Measurements from ENCODE around the gene ACTN1.

Gene ACTN1

GRCh38 chr14:68864361-68864750, 114.7 kb downstream of the ACTN1 start:
- TF ChIP-seq YY1 (IDR thresholded peaks at IDR 0.05; ENCODE audit: insufficient read depth, insufficient read length) (no peak), SUZ12 (IDR thresholded peaks at IDR 0.05; ENCODE audit: extremely low read depth, insufficient read depth, insufficient read length) (no peak), ZNF274 (IDR thresholded peaks at IDR 0.05; ENCODE audit: low read depth, low read length) (no peak)

GRCh38 chr14:68863610-68864360, 115.3 kb downstream of the ACTN1 start:
- no peak overlapping the region for H3K9ac ChIP-seq (ENCODE audit: insufficient read length, low read depth)
- H3K9me3 ChIP-seq (ENCODE audit: insufficient read depth, low read length), result peaks cover 13% of the 10 kb centered on the region; the same call in 1 of the 2 replicates
- TF ChIP-seq YY1 (IDR thresholded peaks at IDR 0.05; ENCODE audit: insufficient read depth, insufficient read length), result no peak
- TF ChIP-seq SUZ12 (IDR thresholded peaks at IDR 0.05; ENCODE audit: extremely low read depth, insufficient read depth, insufficient read length), result no peak
- TF ChIP-seq ZNF274 (IDR thresholded peaks at IDR 0.05; ENCODE audit: low read depth, low read length), result no peak

More at GRCh38 chr14:68864361-68864750, 114.7 kb downstream of the ACTN1 start:
- H3K36me3 ChIP-seq (ENCODE audit: insufficient read depth, insufficient read length, low read length), result no peaks in the 10 kb centered on the region
- H3K9ac ChIP-seq (ENCODE audit: insufficient read length, low read depth), result no peak overlapping the region
- H3K27me3 ChIP-seq (ENCODE audit: insufficient read depth, insufficient read length), result no peaks in the 10 kb centered on the region
- peaks cover 13% of the 10 kb centered on the region; the same call in 1 of the 2 replicates for H3K9me3 ChIP-seq (ENCODE audit: insufficient read depth, low read length)
- H3K4me1 ChIP-seq (ENCODE audit: insufficient read depth, insufficient read length), result no peaks in the 10 kb centered on the region
- no peak for DNase-seq (ENCODE audit: low read depth, low spot score)
- no peak overlapping the region for H3K4me3 ChIP-seq (ENCODE audit: insufficient read length, low read depth)

GRCh38 chr14:68862954-68863594, 116.0 kb downstream of the ACTN1 start:
- no peaks in the 10 kb centered on the region for H3K27me3 ChIP-seq (ENCODE audit: insufficient read depth, insufficient read length)
- no peak overlapping the region for H3K9ac ChIP-seq (ENCODE audit: insufficient read length, low read depth)
- H3K36me3 ChIP-seq (ENCODE audit: insufficient read depth, insufficient read length, low read length), result no peaks in the 10 kb centered on the region
- no peaks in the 10 kb centered on the region for H3K4me1 ChIP-seq (ENCODE audit: insufficient read depth, insufficient read length)
- peaks cover 13% of the 10 kb centered on the region; the same call in 1 of the 2 replicates for H3K9me3 ChIP-seq (ENCODE audit: insufficient read depth, low read length)
- peak; percentile 74 for DNase-seq (ENCODE audit: low read depth, low spot score)
- TF ChIP-seq ZNF274 (IDR thresholded peaks at IDR 0.05; ENCODE audit: low read depth, low read length) (no peak), SUZ12 (IDR thresholded peaks at IDR 0.05; ENCODE audit: extremely low read depth, insufficient read depth, insufficient read length) (no peak), YY1 (IDR thresholded peaks at IDR 0.05; ENCODE audit: insufficient read depth, insufficient read length) (no peak)
- no peak overlapping the region for H3K4me3 ChIP-seq (ENCODE audit: insufficient read length, low read depth)

More at GRCh38 chr14:68863610-68864360, 115.3 kb downstream of the ACTN1 start:
- DNase-seq (ENCODE audit: low read depth, low spot score), result no peak
- Histone ChIP-seq H3K36me3 (ENCODE audit: insufficient read depth, insufficient read length, low read length) (no peaks in the 10 kb centered on the region), H3K4me1 (ENCODE audit: insufficient read depth, insufficient read length) (no peaks in the 10 kb centered on the region), H3K4me3 (ENCODE audit: insufficient read length, low read depth) (no peak overlapping the region), H3K27me3 (ENCODE audit: insufficient read depth, insufficient read length) (no peaks in the 10 kb centered on the region)

GRCh38 chr14:68860771-68861170, 118.3 kb downstream of the ACTN1 start:
- peaks cover 10% of the 10 kb centered on the region; the same call in 1 of the 2 replicates for H3K9me3 ChIP-seq (ENCODE audit: insufficient read depth, low read length)
- H3K36me3 ChIP-seq (ENCODE audit: insufficient read depth, insufficient read length, low read length), result no peaks in the 10 kb centered on the region
- no peaks in the 10 kb centered on the region for H3K27me3 ChIP-seq (ENCODE audit: insufficient read depth, insufficient read length)
- H3K4me1 ChIP-seq (ENCODE audit: insufficient read depth, insufficient read length), result no peaks in the 10 kb centered on the region
- H3K4me3 ChIP-seq (ENCODE audit: insufficient read length, low read depth), result no peak overlapping the region
- no peak overlapping the region for H3K9ac ChIP-seq (ENCODE audit: insufficient read length, low read depth)
- TF ChIP-seq ZNF274 (IDR thresholded peaks at IDR 0.05; ENCODE audit: low read depth, low read length) (no peak), SUZ12 (IDR thresholded peaks at IDR 0.05; ENCODE audit: extremely low read depth, insufficient read depth, insufficient read length) (no peak), YY1 (IDR thresholded peaks at IDR 0.05; ENCODE audit: insufficient read depth, insufficient read length) (no peak)
- no peak for DNase-seq (ENCODE audit: low read depth, low spot score)

GRCh38 chr14:68857516-68858070, 121.5 kb downstream of the ACTN1 start:
- no peak for DNase-seq (ENCODE audit: low read depth, low spot score)
- TF ChIP-seq YY1 (IDR thresholded peaks at IDR 0.05; ENCODE audit: insufficient read depth, insufficient read length) (no peak), SUZ12 (IDR thresholded peaks at IDR 0.05; ENCODE audit: extremely low read depth, insufficient read depth, insufficient read length) (no peak), ZNF274 (IDR thresholded peaks at IDR 0.05; ENCODE audit: low read depth, low read length) (no peak)
- H3K9ac ChIP-seq (ENCODE audit: insufficient read length, low read depth), result no peak overlapping the region
- no peak overlapping the region for H3K4me3 ChIP-seq (ENCODE audit: insufficient read length, low read depth)
- no peaks in the 10 kb centered on the region for H3K27me3 ChIP-seq (ENCODE audit: insufficient read depth, insufficient read length)
- H3K36me3 ChIP-seq (ENCODE audit: insufficient read depth, insufficient read length, low read length), result no peaks in the 10 kb centered on the region
- H3K9me3 ChIP-seq (ENCODE audit: insufficient read depth, low read length), result no peaks in the 10 kb centered on the region; the same call in 1 of the 2 replicates
- no peaks in the 10 kb centered on the region for H3K4me1 ChIP-seq (ENCODE audit: insufficient read depth, insufficient read length)

- Histone ChIP-seq H3K27me3 (ENCODE audit: insufficient read depth, insufficient read length) (no peaks in the 10 kb centered on the region), H3K4me3 (ENCODE audit: insufficient read length, low read depth) (no peak overlapping the region), H3K9me3 (ENCODE audit: insufficient read depth, low read length) (no peaks in the 10 kb centered on the region; the same call in 1 of the 2 replicates), H3K36me3 (ENCODE audit: insufficient read depth, insufficient read length, low read length) (no peaks in the 10 kb centered on the region), H3K4me1 (ENCODE audit: insufficient read depth, insufficient read length) (no peaks in the 10 kb centered on the region), H3K9ac (ENCODE audit: insufficient read length, low read depth) (no peak overlapping the region)
- no peak for TF ChIP-seq SUZ12 (IDR thresholded peaks at IDR 0.05; ENCODE audit: extremely low read depth, insufficient read depth, insufficient read length)
- TF ChIP-seq ZNF274 (IDR thresholded peaks at IDR 0.05; ENCODE audit: low read depth, low read length), result no peak
- no peak for DNase-seq (ENCODE audit: low read depth, low spot score)
Observed at GRCh38 chr14:68856572-68856971, 122.5 kb downstream of the ACTN1 start.

- no peak overlapping the region for H3K4me3 ChIP-seq (ENCODE audit: insufficient read length, low read depth)
- H3K27me3 ChIP-seq (ENCODE audit: insufficient read depth, insufficient read length), result no peaks in the 10 kb centered on the region
- H3K9ac ChIP-seq (ENCODE audit: insufficient read length, low read depth), result no peak overlapping the region
- H3K4me1 ChIP-seq (ENCODE audit: insufficient read depth, insufficient read length), result no peaks in the 10 kb centered on the region
- no peak for TF ChIP-seq ZNF274 (IDR thresholded peaks at IDR 0.05; ENCODE audit: low read depth, low read length)
- TF ChIP-seq SUZ12 (IDR thresholded peaks at IDR 0.05; ENCODE audit: extremely low read depth, insufficient read depth, insufficient read length), result no peak
- TF ChIP-seq YY1 (IDR thresholded peaks at IDR 0.05; ENCODE audit: insufficient read depth, insufficient read length), result no peak
- no peak for DNase-seq (ENCODE audit: low read depth, low spot score)
- no peaks in the 10 kb centered on the region for H3K36me3 ChIP-seq (ENCODE audit: insufficient read depth, insufficient read length, low read length)
- no peaks in the 10 kb centered on the region; the same call in 1 of the 2 replicates for H3K9me3 ChIP-seq (ENCODE audit: insufficient read depth, low read length)
Observed at GRCh38 chr14:68854421-68854820, 124.7 kb downstream of the ACTN1 start.

Measured in NT2/D1 (cell line).